Osteocyte (in vitro differentiated cells): ENCODE results near the gene CAMK1G. TPM values are rescaled to one million over a fixed set of nuclear protein-coding genes. Genes with fewer than 3 reads are reported as not detected.

Source experiments
- DNase-seq: peaks from one replicate; pipeline ENCODE4 v3.0.0; 2021; ENCODE audit warnings: mixed read lengths; ENCODE audit not compliant: unreplicated experiment; ENCODE audit errors: extremely low spot score
- H3K27ac Mint-ChIP-seq: one replicate; pipeline ENCODE4 v1.8.0; 2021; ENCODE audit warnings: mild to moderate bottlenecking, mixed read lengths; ENCODE audit not compliant: unreplicated experiment
- H3K27me3 Mint-ChIP-seq: one replicate; pipeline ENCODE4 v1.8.0; 2021; ENCODE audit warnings: mixed read lengths; ENCODE audit not compliant: unreplicated experiment
- H3K36me3 Mint-ChIP-seq: one replicate; pipeline ENCODE4 v1.8.0; 2021; ENCODE audit warnings: mixed read lengths; ENCODE audit not compliant: unreplicated experiment
- H3K4me1 Mint-ChIP-seq: one replicate; pipeline ENCODE4 v1.8.0; 2021; ENCODE audit warnings: mixed read lengths; ENCODE audit not compliant: unreplicated experiment
- H3K4me3 Mint-ChIP-seq: one replicate; pipeline ENCODE4 v1.8.0; 2021; ENCODE audit warnings: mild to moderate bottlenecking, moderate library complexity, mixed read lengths; ENCODE audit not compliant: unreplicated experiment
- H3K9me3 Mint-ChIP-seq: one replicate; pipeline ENCODE4 v1.8.0; 2021; ENCODE audit warnings: mixed read lengths; ENCODE audit not compliant: unreplicated experiment
- CTCF ChIP-seq: fragments of 200-600 bp; sonication (generic); IDR thresholded peaks from 2 replicates; pipeline ENCODE4 v1.5.0; 2021; ENCODE audit warnings: antibody characterized with exemption, mild to moderate bottlenecking, moderate library complexity
- total RNA-seq: library from RNA; stranded (reverse); gene quantifications from 2 replicates; pipeline ENCODE4 v1.2.1, GENCODE V29; 2021

CAMK1G gene
- total RNA-seq, 1 donor from 2014 or later: not detected

GRCh38 chr1:209641832-209642172 is 58.3 kb downstream of the CAMK1G start:
- TF ChIP-seq CTCF: no peak

GRCh38 chr1:209642816-209643215 is 59.3 kb downstream of the CAMK1G start:
- no peak overlapping the region for H3K4me3 Mint-ChIP-seq
- peaks cover 25% of the 10 kb centered on the region for H3K4me1 Mint-ChIP-seq

More at GRCh38 chr1:209641832-209642172, 58.3 kb downstream of the CAMK1G start:
- H3K27ac Mint-ChIP-seq: no peak overlapping the region
- no peak for DNase-seq
- H3K36me3 Mint-ChIP-seq: no peaks in the 10 kb centered on the region
- H3K27me3 Mint-ChIP-seq: peaks cover 4% of the 10 kb centered on the region
- no peak overlapping the region for H3K4me3 Mint-ChIP-seq
- H3K9me3 Mint-ChIP-seq: no peaks in the 10 kb centered on the region
- H3K4me1 Mint-ChIP-seq: peaks cover 15% of the 10 kb centered on the region

GRCh38 chr1:209643285-209644020 is 59.9 kb downstream of the CAMK1G start:
- no peak for TF ChIP-seq CTCF
- no peak for DNase-seq
- H3K4me3 Mint-ChIP-seq: no peak overlapping the region
- H3K27me3 Mint-ChIP-seq: no peaks in the 10 kb centered on the region
- H3K27ac Mint-ChIP-seq: no peak overlapping the region
- no peaks in the 10 kb centered on the region for H3K36me3 Mint-ChIP-seq
- peaks cover 31% of the 10 kb centered on the region for H3K4me1 Mint-ChIP-seq
- no peaks in the 10 kb centered on the region for H3K9me3 Mint-ChIP-seq

More at GRCh38 chr1:209642816-209643215, 59.3 kb downstream of the CAMK1G start:
- peaks cover 4% of the 10 kb centered on the region for H3K27me3 Mint-ChIP-seq
- H3K9me3 Mint-ChIP-seq: no peaks in the 10 kb centered on the region
- TF ChIP-seq CTCF: no peak
- H3K36me3 Mint-ChIP-seq: no peaks in the 10 kb centered on the region
- H3K27ac Mint-ChIP-seq: no peak overlapping the region
- no peak for DNase-seq

GRCh38 chr1:209645574-209646452 is 62.3 kb downstream of the CAMK1G start:
- TF ChIP-seq CTCF: no peak
- H3K27me3 Mint-ChIP-seq: no peaks in the 10 kb centered on the region
- H3K9me3 Mint-ChIP-seq: no peaks in the 10 kb centered on the region
- DNase-seq: no peak
- no peak overlapping the region for H3K27ac Mint-ChIP-seq
- no peak overlapping the region for H3K4me3 Mint-ChIP-seq
- peaks cover 53% of the 10 kb centered on the region for H3K4me1 Mint-ChIP-seq
- H3K36me3 Mint-ChIP-seq: no peaks in the 10 kb centered on the region

- H3K27ac Mint-ChIP-seq: no peak overlapping the region
- no peaks in the 10 kb centered on the region for H3K9me3 Mint-ChIP-seq
- DNase-seq: no peak
- peaks cover 60% of the 10 kb centered on the region for H3K4me1 Mint-ChIP-seq
- H3K4me3 Mint-ChIP-seq: no peak overlapping the region
- H3K36me3 Mint-ChIP-seq: no peaks in the 10 kb centered on the region
- TF ChIP-seq CTCF: no peak
- no peaks in the 10 kb centered on the region for H3K27me3 Mint-ChIP-seq
Measured at GRCh38 chr1:209646558-209646957, 63.0 kb downstream of the CAMK1G start.
